HG03196 (cell line): ENCODE data around the gene ASH1L.
"Not testable (repeated sequence)": the region's sequence is repeated elsewhere in the genome, so short reads cannot be mapped to it uniquely, and the experiment has no call there.

Experiments used
- ATAC-seq: cut with Tn5 transposase; IDR thresholded peaks from one replicate; pipeline ENCODE4 v1.9.1; 2021; ENCODE audit not compliant: unreplicated experiment

The ASH1L gene

DNA sequence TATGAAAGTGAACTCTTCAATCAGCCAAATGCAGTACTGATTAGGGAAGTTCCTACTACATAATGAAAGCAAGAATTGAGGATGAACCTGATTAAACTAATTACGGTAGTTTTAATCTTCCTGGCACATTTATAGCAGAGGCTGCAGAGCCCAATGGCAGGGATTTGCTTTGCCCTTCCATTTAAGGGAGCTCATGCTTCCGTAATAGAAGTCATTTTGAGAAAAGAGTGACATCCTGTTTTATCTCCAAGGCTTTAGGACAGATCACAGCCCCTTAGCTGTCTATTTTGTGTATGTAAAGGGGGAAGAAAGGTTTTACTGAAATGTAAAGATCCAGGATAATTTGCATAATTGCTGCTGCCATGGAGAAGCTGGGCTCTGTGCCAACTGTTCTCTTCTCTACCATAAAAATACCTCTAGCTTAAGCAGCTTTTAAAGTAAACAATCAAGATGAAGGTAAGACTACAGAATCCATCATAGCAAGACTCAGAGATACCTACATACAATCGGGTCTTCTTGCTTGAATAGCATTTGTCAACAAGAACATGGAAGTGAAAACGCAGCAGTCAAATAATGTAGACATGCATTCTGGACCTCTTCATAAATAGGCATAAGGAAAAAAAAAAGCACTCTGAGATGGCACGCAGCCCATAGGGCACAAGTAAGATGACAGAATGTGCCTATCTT lies 62.5 kb downstream of the ASH1L start:
- no peak for ATAC-seq

DNA sequence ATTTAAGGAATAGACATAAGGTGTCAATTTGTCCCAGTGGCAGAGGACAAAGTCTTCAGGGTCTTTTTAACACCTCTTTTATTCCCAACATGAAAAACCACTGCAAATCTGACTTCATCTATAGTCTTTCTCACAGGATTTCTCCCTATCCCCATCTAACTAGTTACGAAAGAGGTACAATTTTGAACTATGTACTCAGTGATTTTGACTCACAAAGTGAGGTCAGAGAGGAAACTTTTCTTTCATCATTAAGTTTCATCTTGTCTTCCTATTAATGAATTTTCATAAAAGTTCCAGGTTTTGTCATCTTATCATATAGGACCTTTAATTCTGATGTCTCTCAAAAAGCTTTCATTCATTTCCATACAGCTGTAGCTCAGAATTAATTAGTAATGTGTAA lies 63.3 kb downstream of the ASH1L start:
- no peak for ATAC-seq

DNA sequence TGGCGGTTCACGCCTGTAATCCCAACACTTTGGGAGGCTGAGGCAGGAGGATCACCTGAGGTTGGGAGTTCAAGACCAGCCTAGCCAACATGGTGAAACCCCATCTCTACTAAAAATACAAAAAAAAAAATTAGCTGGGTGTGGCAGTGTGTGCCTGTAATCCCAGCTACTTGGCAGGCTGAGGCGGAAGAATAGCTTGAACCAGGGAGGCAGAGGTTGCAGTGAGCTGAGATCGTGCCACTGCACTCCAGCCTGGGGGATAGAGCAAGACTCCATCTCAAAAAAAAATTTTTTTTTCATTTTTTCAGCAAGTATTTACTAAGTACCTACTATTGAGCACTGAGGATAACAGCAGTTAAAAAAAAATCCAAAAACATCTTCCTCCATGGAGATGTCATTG lies 69.0 kb downstream of the ASH1L start:
- not testable (repeated sequence) for ATAC-seq

DNA sequence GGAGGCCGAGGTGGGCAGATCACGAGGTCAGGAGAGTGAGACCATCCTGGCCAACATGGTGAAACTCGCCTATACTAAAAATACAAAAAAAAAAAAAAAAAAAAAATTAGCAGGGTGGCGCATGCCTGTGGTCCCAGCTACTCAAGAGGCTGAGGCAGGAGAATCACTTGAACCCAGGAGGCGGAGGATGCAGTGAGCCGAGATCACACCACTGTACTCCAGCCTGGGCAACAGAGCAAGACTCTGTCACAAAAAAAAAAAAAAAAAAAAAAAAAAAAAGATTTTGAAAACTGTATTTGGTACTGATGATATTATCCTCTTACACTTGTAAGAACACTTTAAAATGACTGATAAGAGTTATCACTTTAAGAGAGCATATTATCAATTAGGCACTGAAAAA lies 74.2 kb downstream of the ASH1L start:
- not testable (repeated sequence) for ATAC-seq

DNA sequence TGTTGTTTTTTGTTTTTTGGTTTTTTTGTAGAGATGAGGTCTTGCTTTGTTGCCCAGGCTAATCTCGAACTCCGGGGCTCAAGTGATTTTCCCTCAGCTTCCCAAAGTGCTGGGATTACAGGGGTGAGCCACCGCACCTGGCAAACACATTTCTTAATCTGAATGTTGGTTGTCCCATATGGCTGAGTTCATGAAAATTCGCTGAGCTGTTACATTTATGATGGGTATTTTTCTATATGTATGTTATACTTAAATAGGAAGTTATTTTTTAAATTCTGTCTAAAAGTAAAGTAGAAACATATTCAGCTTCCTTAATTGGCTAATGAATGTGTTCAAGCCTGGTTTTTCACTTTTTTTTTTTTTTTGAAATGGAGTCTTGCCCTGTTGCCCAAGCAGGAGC lies 75.1 kb downstream of the ASH1L start:
- no peak for ATAC-seq

DNA sequence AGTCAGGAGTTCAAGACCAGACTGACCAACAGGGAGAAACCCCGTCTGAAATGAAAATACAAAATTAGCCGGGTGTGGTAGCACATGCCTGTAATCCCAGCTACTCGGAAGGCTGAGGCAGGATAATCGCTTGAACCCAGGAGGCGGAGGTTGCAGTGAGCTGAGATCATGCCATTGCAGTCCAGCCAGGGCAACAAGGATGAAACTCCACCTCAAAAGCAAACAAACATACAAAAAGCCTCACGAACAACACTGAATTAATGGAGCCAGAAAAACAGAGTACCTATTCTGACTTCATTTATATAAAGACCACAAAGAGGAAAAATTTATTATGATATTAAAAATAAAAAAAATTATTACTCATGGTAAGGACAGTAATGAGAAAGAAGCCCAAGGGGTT lies 75.7 kb downstream of the ASH1L start:
- ATAC-seq = not testable (repeated sequence)

DNA sequence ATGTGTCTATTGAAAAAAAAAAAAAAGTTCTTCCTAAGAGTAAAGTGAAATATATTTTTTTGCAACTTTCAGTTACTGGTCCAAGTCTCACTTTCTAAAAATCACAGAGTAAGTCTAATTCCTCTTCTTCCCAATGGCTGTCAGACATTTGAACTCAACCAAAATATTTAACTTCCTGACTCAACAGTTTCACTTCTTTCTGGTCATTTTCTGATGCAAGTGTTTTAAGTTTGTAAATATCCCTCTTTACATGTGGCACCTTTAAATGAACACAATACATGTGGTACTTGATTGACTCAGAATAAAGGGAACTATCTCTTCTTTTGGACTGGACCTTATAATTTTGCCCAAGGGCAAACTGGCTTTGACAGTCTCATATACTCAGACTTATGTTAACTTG lies 76.7 kb downstream of the ASH1L start:
- ATAC-seq = no peak

DNA sequence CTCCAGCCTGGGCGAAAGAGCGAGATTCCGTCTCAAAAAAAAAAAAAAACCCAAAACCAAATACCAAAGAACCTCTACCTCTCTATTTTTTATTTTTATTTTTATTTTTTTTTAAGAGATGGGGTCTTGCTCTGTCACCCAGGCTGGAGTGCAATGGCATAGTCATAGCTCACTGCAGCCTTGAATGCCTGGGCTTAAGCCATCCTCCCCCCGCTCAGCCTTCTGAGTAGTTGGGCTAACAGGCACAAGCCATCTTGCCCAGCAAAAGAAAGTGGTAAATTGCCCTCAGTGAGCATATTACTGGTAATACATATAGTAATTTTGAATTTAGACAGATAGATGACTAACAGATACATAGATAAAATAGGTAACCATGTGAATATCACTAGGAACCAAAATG lies 77.4 kb downstream of the ASH1L start:
- no peak for ATAC-seq

DNA sequence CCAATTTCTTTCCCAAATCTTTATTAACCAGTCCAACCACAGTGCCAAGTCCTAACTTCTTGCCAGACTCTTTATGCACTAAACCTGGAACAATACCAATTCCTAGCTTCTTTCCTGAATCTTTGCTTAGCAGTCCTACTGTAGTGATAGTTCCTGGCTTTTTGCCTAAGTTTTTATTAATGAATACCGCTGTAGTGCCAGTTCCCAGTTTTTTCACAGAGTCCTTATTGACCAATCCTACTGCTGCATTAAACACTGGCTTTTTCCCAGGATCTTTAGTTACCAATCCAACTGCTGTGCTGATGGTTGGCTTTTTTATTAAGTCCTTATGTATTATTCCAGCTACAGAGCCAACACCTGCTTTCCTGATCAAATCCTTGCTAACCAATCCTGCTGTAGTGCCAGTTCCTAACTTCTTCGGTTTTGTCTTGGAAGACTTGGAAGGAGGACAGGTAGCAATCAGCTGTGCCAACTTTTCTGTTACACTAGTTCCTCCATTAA lies 80.8 kb downstream of the ASH1L start:
- ATAC-seq = no peak

DNA sequence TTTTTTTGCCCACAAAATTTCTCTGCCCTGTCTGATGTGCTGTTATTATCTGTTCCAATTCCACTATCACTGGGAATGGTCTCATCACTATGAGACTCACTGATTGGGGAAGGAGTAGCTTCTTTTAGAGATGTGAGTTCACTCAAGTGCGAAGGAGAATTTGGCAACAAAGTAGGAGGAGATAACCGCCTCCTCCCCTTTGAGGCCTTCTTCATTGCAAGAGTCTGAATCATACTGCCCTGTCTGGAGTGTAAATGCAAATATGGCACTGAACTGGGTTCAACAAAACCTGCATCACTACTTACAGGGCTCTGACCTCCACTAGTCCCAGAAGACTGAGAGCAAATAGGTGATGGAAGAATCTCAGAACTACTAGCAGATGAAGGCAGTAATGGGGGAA lies 83.4 kb downstream of the ASH1L start:
- no peak for ATAC-seq

DNA sequence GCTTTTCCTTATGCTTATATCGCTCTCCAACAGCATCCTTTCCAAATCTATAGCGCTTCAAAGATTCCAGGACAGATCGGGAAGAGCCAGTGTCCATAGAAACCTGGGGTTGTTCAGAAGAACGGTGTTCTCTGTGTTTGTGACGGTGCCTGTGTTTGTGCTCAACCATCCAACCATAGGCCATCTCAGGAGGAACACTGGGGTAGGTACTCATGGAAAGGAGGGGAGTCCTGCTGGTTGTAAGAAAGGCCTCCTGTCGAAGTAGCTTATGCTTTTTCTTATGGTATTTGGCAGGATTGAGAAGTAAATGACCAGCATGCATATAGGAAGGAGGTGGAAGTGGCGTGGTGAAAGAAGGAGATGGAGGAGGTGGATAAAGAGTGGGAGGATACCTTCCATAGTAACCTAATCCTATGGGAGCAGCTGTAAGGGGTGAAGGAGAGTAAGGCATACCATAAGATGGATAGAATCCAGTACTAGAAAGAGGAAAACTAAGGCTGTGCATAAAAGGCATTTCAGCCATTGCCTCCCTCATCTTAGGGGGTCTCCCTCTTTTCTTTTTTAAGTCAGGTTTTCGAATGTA lies 84.2 kb downstream of the ASH1L start:
- no peak for ATAC-seq

DNA sequence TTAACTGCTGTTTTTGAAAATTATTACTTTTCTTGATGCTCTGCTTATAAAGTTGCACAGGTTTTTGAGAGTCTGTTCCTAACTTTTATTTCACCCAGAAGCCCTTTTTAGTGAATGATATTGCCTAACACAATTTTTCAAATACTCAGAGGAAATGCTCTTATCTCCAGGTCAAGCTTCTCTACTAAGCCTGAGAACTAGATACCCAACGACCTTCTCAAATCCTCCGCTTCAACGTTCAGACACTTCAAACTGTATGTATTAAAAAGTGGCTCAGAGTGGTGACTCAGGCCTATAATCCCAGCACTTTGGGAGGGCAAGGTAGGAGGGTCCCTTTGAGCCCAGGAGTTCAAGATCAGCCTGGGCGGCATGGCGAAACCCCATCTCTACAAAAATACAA lies 88.5 kb downstream of the ASH1L start:
- no peak for ATAC-seq

DNA sequence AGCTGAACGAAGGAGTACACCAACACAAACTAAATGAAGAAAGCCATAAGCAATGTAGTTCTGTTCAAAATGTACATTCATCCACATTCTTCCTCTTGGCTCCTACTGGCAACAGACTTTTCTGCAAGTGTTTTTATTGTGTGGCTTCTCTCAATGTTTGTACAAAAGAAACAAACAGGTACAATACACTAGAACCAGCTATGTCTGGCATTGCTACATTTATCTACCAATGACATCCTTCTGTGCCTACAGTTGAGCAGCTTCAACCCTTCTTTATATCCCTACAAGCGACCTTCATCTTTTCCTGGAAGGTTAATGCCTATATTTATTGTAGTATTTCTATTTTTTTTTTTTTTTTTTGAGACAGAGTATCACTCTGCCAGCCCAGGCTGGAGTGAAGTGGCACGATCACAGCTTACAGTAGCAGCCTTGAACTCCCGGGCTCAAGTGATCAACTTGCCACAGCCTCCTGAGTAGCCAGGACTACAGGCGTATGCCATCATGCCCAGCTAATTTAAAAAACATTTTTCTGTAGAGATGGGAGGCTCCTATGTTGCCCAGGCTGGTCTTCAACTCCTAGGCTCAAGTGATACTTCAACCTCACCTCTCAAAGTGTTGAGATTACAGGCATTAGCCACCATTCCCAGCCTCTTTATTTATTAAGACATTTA lies 89.3 kb downstream of the ASH1L start:
- no peak for ATAC-seq

DNA sequence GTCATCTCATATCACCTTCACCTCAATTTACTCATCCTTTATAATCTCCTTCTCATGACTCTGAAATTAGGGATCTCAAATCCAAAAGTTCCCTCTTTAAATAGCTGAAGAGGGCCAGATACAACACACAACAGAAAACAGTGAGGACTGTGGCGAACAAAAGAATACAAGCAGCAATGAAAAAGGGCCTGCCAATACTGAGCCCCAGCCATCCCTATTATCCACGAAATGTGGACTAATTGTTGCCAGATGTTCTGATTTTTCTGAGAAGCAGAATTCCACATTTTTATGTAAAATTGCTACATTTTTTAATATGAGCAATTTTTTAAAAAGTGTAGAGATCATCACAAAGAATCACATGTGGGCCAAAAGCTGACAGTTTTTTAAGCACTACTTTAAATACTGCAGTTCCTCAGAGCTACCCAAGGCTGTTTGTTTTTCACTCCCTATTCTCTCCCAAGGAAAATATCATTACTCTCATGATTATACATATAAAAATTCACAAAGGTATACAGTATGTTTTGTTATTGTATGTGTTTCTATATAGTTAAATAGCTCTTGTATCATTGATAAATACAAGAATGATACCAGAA lies 90.0 kb downstream of the ASH1L start:
- no peak for ATAC-seq

DNA sequence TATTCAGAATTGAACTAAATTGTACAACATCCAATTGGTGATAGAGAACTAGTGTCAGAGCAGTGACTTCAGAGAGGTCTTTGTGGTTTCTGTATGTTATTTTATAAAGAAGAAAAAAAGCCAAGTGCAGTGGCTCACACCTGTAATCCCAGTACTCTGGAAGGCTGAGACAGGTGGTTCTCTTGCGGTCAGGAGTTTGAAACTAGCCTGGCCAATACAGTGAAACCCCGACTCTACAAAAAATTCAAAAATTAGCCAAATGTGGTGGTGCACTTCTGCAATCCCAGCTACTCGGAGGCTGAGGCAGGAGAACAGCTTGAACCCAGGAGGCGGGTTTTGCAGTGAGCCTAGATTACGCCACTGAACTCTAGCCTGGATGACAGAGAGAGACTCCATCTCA lies 90.7 kb downstream of the ASH1L start:
- no peak for ATAC-seq

DNA sequence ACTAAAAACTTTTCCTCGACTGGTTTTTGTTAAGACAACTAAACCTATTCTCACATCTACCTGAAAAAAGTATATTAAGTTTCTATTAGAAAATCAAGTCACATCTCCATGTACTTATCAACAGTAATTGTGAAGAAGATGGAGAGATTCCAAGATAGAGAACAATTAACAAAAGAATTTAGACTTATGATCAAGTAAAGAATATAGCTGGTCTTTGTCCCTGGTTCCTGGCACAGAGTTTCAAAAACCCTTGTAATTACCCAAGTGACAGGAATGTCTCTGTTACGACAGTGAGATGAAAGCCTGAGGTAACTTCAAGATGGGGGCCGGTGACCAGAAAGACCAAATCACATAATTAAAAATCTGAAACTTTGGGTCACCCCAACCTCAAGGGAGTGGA lies 91.6 kb downstream of the ASH1L start:
- ATAC-seq = no peak

DNA sequence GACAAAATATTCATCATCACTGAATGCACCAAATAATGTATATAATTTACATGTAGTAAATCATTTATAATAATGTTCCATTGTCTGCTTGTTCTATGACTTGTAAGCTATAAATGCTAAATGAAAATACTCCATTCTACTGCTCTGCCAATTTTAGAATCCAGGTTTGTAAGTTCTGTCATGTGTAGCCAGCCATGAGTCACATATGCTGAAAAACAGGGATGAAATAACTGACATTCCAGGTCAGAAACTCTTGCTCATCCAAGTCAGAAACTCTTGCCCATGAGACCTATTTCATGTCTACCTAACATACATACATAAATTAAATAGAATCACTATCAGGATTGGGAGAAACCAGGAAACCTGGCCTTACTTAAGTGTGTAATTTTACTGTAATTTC lies 95.6 kb downstream of the ASH1L start:
- no peak for ATAC-seq

DNA sequence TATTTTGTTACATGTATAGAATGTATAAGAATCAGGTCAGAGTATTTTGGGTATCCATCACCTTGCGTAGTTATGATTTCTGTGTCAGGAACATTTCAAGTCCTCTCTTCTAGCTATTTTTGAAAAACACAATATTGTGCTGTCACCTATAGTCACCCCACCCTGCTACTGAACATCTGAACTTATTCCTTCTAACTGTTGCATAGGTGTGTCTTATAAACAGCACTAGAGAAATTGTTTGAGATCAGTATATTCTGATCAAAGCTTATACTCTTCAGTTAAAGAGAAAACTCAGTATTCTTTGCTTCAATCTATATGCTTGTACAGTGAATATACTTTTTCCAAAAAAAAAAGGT lies 96.0 kb downstream of the ASH1L start:
- no peak for ATAC-seq

DNA sequence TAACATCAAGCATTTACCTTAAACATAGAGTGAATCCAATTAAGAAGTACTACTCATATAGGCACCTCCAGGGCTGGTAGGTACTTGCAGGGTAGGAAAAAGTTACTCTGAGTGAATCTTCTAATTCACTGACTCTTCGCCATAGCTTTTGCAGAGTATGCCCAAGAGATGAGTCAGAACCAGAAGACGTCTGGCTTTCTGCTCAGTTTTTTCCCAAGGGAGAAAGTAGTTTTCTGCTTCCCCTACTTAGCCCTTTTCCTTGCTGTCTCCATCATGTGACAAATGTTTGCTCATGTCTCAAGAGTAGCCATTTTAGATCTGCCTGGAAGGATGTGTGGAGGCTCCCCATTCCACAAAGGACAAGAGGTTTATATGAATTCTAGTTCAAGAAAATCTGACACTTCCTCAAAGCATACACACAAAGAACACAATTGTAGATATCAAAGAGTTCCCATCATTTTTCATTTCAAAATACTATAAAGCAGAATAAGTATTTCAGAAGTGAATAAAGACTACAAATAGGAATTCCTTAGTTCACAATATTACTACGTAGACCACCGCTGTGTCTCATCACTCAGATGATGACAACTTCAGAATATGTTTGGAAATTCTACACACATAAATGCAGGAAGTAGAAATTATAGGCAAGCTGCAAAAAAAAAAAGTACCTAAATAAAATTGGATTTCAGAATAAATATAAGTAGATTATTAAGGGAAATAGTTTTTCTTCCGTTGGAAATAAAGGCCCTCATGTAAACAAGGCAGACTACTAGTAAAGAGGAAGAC lies 98.5 kb downstream of the ASH1L start:
- ATAC-seq = no peak

DNA sequence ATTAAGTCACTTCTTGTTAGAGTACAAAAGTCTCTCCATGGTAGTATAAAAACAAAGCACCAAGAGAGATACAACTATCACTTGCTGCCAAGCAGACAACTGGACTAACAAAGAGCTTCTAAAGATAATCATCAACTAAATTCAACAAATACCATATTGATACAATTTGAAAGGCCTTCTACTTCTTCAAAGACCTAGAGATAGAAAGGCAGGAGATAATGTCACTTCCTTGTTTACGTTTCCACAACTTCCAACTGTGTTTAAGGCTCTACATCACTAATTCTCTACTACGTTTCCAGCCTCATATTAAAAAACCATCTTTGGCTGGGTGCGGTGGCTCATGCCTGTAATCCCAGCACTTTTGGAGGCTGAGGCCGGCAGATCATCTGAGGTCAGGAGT lies 104.5 kb downstream of the ASH1L start:
- no peak for ATAC-seq

DNA sequence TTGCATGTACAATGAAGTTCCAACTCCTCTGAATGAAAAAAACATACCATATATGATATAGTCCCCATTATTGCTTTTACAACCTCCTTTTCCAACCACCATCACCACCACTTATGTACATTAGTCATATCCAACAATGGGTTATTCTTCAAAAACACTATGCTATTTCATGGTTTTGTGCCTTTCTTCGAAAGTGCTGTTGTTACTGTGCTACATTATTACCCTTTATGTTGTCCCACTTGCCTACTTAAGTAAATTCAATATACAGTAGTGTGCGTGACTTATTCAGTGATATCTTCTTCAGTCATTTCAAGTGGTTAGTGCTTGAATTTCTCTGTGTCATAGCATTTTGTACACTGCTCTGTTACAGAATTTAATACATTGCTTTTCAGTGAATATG lies 105.3 kb downstream of the ASH1L start:
- ATAC-seq = no peak
